OCI-LY1 (cell line): Measurements from ENCODE around the gene LIPG.

Experiments used
- CTCF ChIP-seq: fragments of 200-600 bp; sonication (generic), shearing (Covaris generic); IDR thresholded peaks from 2 replicates; pipeline ENCODE4 v1.5.1; 2017; ENCODE audit warnings: mild to moderate bottlenecking, antibody characterized with exemption, low read length, moderate library complexity, mixed read lengths
- EZH2 ChIP-seq: fragments of 200-600 bp; sonication (generic), shearing (Covaris generic); IDR thresholded peaks from 2 replicates; pipeline ENCODE4 v1.8.0; 2017; ENCODE audit warnings: borderline replicate concordance, mixed run types, mild to moderate bottlenecking, antibody characterized with exemption, low read length, moderate library complexity, mixed read lengths

- no peak for TF ChIP-seq CTCF
- no peak for TF ChIP-seq EZH2
Measured at GRCh38 chr18:49591271-49591670, 29.4 kb downstream of the LIPG start.
